ENCODE results near the gene HSD17B8.

GRCh38 chr6:33236328-33236727, 31.9 kb downstream of the HSD17B8 start:
- TF ChIP-seq CTCF (IDR thresholded peaks at IDR 0.05) = no peak
- TF ChIP-seq POLR2A (IDR thresholded peaks at IDR 0.05) = no peak
